NCI-H446 treated with DMSO at 0.1 percent for 48 hours (cell line): ENCODE data around the gene DGLUCY.
"Not testable (repeated sequence)": the region's sequence is repeated elsewhere in the genome, so short reads cannot be mapped to it uniquely, and the experiment has no call there.

ENCODE experiments used
- DNase-seq: peaks from one replicate; lab custom pipeline; 2025; lab: John Stamatoyannopoulos, UW

Gene DGLUCY

DNA sequence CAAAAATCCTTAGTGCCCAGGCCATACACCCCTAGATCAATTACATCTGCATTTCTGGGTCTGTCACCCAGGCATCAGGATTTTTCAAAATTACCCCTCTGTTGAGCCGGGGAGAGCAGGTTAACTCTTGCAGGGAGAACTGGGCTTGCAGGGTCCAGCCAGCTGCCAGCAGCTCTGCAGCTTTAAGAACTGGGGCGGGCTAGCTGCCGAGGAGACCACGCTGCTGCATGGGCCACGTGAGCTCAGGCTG, at the start of gene DGLUCY:
TSS of gene DGLUCY (plus strand) at position 245 of the 250 bp plus-strand sequence. CDS start 46,222 bp downstream, outside the sequence.
- DNase-seq = no peak

DNA sequence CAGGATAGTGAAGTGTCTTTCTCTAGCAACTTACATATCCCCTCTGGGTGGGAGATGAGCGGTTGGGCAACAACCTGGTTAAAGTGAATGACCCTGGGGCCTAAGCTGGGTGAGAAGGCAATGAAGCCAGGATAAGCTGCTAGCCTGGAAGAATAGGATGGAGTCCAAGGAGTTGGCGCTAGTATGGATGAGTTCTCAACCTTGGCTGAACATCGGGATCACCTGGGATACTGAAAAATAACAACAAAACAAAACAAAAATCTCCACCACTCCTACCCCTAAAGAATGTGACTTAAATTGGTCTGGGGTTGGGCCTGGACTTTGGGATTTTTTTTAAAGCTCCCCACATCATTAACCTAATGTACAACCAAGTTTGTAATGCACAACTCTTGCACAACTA, 48.6 kb upstream of the DGLUCY start:
- DNase-seq = no peak

GRCh38 chr14:91067186-91067585, 46.7 kb upstream of the DGLUCY start:
- DNase-seq = no peak

DNA sequence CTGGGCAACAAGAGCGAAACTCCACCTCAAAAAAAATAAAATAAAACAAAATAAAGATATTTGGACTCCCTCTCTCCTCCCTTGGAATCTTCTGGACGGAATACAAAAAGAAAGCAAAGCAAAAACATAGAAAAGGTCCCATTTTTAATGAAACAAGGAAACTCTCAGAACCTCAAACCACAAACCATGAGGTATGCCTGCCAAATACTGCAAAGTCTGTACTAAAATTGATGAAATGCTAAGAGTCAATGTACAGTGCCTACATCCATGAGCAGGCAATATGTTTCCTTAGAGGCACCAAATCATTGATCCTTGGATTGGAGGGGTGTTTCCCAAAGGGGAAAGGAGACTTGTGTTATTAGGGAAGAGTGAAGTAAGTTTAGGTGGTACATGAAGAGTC, 45.2 kb upstream of the DGLUCY start:
- no peak for DNase-seq

GRCh38 chr14:91070572-91070971, 43.3 kb upstream of the DGLUCY start:
- DNase-seq = no peak

- DNase-seq = no peak
Observed at GRCh38 chr14:91075553-91075952, 38.3 kb upstream of the DGLUCY start.

GRCh38 chr14:91078095-91078737, 35.7 kb upstream of the DGLUCY start:
- DNase-seq = no peak

- no peak for DNase-seq
Observed at GRCh38 chr14:91080071-91080470, 33.8 kb upstream of the DGLUCY start.

DNA sequence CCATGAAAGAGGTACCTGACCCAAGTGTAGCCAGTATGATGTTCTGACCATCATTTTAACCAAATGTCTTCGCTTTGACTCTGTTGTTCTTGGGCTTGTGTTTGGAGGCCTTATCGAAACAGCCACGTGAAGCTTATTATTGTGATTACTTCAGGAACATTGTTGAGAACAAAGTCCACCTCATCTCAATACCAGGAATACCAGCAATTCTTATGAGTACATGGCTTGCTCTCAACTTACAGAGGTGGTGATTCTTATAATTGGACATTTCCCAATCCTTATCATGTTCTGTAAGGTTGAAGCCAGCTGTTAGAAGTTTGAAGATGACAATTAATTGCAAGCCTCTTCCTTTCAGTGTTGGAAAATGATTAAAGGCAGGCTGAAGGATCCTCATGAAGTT, 31.6 kb upstream of the DGLUCY start:
- no peak for DNase-seq

DNA sequence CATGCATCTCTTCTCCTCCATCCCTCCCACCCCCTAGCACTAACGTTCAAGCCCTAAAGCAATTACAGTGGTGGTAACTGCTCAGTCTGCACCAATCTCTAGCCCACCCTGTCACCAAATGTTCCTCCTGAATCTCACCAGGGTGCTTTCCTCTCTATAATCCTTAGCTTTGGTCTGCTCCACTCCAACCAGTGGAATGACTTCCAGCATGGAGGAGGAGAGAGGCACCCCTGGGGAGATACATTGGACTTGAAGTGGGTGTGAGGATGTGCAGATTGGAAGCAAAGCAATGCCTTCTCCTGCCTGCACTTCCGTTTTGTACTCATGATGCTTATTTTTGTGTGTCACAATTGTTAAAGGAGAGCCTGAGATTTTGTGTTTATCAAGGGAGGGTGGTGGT, 29.4 kb upstream of the DGLUCY start:
- no peak for DNase-seq

DNA sequence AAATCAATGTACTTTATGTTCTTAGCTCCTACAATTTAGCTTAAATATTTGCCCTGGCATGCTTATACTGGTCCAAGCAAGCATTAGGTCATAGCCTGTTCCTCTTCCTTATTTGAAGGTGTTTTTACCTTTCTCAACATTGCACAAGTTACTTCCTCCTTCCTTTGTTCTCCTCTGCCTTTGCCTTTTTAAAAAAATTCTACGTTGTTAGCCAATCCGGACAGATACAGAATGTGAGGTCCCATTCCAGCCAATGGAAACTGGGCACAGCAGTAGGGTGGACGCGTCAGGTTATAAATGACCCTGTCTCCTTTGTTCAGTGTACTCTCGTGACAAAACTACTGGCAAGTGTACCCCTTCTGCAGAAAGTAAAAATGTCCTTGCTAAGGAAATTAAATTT, 26.4 kb upstream of the DGLUCY start:
- not testable (repeated sequence) for DNase-seq

DNA sequence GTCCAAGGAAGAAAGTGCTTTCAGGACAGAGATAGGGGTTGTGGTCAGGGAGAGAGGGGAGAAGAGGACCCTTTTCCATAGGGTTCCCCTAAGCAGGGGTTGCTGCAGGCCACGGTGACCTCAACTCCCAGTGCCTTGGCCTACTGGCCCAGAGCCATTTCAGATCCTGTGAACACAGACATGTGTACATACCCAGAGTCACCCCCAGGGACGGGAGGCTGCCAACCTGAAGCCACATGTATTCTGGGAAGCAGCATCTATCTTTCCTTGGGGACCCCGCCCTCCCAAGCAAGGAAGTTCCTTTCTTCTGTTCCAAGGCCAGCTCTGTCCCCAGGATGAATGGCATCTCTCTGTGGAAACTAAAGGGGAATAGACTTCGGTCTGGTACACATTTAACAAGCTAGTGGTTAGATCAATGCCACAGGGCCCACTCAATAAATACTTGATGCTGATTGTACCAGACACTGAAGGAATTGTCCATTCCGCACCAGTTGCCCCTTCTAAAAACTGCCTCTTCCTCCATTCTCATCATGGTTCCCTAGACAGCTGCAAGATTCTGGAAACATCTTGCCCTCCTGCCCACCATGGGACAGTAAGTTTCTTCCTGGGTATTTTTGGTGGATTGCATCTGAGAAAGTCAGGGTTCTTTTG, 25.2 kb upstream of the DGLUCY start:
- DNase-seq = no peak

DNA sequence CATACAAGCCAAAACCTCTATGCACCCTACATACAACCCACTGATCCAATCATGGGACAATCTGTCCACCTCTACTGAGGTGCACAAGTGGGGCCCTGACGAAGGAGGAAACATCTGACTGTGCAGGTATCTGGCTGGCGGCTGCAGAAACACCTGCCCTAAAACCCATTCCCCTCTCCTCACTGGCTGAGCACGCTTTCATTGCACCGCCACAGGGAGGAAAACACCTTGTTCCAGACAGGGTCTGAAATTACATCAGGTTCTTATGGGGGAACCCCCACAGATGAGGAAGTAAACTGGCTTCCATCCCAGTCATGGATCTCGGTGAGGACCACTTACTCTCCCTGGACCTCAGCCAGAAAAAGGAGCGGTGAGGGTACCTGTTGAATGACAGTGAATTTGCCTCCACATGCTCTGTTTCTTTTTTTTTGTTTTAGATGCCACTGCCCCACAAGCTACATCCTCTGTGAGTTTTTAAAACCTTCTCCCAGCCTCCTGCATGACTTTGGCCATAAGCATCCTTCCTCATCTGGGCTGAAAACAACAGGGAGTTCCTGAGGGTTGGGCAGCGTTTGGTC, 23.8 kb upstream of the DGLUCY start:
- no peak for DNase-seq

DNA sequence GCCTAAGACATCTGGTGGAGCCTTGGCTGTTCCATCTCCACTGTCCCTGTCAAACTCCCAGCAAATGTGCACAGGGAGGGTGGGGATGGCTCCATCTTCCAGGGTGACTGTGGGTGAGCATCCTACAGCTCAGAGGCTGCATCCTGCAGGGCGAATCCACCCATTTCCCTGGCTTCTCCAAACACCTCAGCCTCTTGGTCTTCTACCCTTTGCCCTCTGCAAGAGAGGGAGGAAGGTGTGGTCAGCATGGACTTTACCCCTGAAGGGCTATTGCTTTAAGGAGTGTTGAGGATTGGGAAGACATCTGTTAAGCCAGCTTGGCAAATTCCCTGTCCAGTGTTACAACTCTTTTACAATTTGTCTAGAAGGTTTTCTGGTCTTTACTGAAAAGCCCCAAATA, 23.1 kb upstream of the DGLUCY start:
- DNase-seq = no peak

DNA sequence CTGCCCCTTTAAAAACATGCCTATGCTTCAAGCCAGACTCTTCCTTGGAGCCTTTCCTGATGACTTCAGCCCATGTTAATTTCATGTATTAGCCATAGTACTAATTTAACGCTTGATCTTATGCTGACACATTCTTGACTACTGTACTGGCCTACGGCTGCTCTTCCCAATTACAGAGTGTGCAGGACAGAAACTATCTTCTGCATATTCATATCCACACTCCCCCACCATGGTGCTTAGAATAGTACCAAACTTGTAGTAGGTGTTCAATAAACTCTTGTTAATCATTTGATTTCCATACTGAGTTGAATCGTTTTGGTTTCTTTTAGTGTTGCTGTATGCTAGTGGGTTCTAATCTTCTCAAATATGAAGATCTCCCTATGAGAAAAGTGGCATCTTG, 21.8 kb upstream of the DGLUCY start:
- no peak for DNase-seq

DNA sequence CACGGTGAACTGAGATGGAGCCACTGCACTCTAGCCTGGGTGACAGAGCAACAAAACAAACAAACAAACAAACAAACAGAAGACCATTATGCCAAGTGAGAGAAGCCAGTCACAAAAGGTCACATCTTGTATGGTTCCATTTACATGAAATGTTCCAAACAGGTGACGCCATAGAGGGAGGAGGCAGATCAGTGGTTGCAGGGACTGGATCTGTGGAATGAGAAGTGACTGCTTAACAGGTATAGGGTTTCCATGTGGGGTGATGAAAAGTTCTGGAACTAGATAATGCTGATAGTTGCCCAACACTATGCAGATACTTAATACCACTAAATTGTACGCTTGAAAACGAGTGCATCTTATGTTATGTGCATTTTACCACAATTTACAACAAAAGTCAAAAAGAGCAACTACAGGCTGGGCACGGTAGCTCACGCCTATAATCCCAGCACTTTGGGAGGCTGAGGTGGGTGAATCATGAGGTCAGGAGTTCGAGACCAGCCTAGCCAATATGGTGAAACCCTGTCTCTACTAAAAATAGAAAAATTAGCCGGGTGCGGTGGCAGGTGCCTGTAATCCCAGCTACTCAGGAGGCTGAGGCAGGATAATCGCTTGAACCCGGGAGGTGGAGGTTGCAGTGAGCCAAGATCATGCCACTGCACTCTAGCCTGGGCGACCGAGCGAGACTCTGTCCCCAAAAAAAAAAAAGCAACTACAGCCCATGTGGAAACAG, 20.0 kb upstream of the DGLUCY start:
- DNase-seq = not testable (repeated sequence)

GRCh38 chr14:91094772-91095171, 19.1 kb upstream of the DGLUCY start:
- DNase-seq = no peak

- no peak for DNase-seq
Observed at GRCh38 chr14:91095178-91095577, 18.7 kb upstream of the DGLUCY start.

DNA sequence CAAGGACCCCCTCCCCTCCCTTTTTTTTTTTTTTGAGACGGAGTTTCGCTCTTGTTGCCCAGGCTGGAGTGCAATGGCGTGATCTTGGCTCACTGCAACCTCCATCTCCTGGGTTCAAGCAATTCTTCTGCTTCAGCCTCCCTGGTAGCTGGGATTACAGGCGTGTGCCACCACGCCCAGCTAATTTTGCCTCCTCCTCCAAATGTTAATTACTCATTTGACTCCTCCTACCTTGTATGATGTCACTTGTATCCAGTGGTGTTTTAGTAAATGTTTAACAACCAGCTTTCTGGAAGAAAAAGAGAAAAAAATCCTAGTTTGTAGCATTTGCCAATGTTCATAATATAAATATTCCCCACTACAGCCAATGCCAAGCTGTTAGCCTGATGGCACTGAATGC, 16.2 kb upstream of the DGLUCY start:
- not testable (repeated sequence) for DNase-seq

DNA sequence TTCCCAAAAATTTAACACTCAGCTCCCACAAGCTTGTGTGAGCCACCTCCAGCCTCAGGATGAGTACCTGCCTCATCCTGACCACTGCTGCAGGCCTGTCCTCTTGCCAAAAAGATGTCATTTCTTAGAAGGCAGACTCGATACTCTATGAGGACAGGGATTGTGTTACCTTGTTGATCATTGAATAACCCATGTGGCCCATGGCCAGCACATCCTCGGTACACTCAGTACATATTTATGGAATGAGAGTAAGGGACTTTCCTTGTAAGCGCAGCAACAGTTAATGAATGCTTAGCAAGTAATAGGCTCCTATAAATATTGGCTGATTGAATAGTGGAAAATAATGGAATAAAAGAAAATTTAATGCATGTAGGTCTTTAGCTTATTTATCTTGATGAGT, 15.3 kb upstream of the DGLUCY start:
- no peak for DNase-seq

DNA sequence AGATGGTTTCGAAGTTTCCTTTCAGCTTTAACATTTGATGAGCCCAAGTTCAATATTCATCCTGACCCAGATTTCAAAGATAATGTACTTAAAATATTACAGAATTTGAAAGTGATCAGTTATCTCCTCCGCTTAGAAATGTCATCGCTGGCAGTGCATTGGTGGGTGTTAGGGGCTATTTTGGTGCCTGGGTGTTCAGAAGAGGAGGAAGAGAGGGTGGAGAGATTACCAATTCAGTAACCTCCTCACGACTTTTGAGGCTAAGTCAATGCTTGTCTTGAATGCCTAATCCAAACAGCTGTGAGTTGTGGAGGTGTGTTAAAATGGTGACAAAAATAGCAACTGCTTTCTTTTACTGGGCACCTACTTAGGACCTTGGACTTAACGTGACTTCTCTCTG, 13.8 kb upstream of the DGLUCY start:
- DNase-seq = no peak

DNA sequence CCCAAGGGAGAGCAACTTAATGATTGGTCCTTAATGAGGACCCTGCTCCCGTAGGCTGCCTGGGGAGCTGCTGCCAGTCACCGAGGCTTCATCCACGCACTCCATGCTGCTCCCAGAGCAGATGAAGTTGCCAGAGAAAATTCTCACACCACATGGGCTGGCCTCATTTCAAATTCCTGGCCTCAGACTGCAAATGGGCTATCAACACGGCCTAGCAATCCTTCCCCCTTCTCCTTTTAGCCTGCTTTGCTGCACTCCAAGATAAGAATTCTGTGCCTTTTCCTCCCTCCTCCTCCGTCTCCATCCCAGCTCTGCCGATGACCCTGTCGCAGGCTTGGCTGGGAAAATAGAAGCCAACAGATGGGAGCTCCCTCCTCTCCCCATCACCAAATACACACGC, 10.8 kb upstream of the DGLUCY start:
- DNase-seq = no peak

DNA sequence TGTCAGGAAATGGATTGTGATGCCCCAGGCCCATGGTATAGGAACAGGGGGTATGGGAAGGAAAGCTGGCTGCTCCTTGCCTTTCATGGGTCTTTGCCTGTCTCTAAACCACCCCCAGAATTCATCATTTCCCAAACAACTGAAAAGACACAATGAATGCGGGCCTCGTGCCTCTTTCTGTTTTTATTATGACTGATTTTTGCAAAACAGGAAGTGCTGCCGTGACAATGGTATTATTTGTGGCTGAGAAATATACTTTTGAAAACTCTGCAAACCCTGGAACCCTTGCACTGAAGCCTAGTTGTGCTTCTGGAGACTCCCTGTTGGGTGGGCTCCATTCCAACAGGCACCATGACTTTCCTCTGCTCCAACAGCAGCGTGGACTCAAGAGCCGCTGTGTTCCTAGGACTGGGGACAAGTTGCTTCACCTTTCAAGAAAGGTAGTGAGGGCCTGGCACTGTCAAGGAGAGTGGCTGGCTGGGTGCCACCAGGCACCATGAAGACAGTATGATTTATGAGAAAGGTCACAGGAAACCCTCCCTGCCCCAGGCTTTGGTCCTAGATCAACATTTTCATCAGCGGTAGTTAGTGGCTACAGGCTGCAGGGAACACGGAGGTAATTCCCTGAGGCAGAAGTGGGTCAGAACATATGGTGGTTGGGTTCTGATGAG, 4.8 kb upstream of the DGLUCY start:
- DNase-seq = no peak
